ENCODE measurements around the gene VAT1L. TPM values are rescaled to one million over a fixed set of nuclear protein-coding genes. Genes with fewer than 3 reads are reported as not detected.

Gene VAT1L
- total RNA-seq, 2 donors from 2014 or later, result 0.07 TPM; not detected in 1

DNA sequence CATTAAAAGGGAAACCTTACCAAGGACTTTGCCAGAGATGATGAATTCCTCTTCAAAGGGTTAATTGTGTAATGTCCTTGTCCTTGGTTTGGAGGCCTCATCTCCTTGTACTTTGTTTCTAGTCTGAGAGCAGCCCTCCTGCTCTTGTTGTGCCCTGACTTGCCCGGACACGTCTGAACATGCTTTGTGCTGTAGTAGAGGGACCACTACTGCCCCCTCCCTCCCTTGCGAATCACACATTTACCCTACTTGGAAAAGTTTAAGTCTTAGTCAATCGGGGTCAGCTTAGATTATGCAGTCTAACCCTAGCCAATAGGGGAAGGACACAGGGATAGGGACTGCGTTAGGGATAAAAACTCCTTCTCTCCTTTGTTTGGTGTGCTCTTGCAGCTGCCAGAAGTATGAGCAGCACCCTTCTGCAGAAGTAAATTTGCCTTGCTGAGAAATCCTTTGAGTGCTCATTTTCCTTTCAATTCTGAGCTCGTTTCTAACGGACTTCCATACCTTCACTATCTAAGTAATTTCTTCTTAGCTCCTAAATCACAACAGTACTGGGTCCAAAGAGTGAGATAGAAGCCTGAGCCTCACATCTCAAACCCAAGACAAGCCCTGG lies 207.6 kb downstream of the VAT1L start:
- Mint-ChIP-seq H3K36me3 (ENCODE audit: insufficient read depth in 2 of 2) (peaks cover 2 to 9% of the 10 kb centered on the region in 2 donors), H3K9me3 (peaks cover 2 to 10% of the 10 kb centered on the region in 2 donors), H3K4me1 (ENCODE audit: low read depth) (no peaks in the 10 kb centered on the region), H3K27me3 (ENCODE audit: low read depth) (peaks cover 14% of the 10 kb centered on the region), H3K27ac (no peak overlapping the region), H3K4me3 (no peak overlapping the region)
- no peak for ATAC-seq (replicated peaks in 1 of 2)
- no peak for DNase-seq

- Mint-ChIP-seq H3K4me3 (no peak overlapping the region), H3K36me3 (ENCODE audit: insufficient read depth in 2 of 2) (peaks cover 2 to 9% of the 10 kb centered on the region in 2 donors), H3K4me1 (ENCODE audit: low read depth) (peaks cover 7% of the 10 kb centered on the region), H3K27ac (no peak overlapping the region), H3K9me3 (peaks cover 2 to 10% of the 10 kb centered on the region in 2 donors), H3K27me3 (ENCODE audit: low read depth) (peaks cover 2% of the 10 kb centered on the region)
- ATAC-seq (replicated peaks in 1 of 2) (no peak), DNase-seq (no peak)
Measured at GRCh38 chr16:77998350-77999023, 210.1 kb downstream of the VAT1L start.

DNA sequence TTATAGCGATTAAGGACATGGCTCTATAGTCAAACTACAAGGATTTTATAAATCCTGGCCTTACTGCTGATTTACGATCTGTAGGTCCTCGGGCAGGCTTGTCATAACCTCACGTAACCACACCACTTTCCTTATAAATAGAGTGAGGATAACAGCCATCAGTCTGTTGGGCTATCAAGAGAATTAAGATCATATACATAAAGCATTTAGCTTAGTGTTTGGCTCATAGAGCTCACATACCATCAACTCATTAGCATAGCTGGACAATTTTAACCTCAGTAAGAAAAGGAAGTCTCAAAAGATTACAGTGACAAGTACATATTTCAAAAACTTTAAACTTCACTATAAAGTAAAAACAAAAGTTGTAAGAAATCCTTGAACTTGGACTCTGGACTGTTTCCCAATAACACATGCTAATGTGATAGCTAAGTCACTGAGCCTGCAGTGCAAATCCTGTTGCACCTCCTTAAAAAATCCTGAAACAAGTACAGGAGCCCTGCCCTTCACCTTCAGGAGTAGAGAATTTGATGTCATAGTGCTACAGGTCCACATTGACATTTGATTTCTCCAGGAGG lies 213.2 kb downstream of the VAT1L start:
- Mint-ChIP-seq H3K36me3 (ENCODE audit: insufficient read depth in 2 of 2) (peaks cover 0 to 5% of the 10 kb centered on the region in 2 donors), H3K4me1 (ENCODE audit: low read depth) (peaks cover 7% of the 10 kb centered on the region), H3K4me3 (no peak overlapping the region), H3K27me3 (ENCODE audit: low read depth) (peaks cover 10% of the 10 kb centered on the region), H3K27ac (no peak overlapping the region), H3K9me3 (peaks cover 0 to 2% of the 10 kb centered on the region in 2 donors)
- no peak for ATAC-seq (replicated peaks in 1 of 2)
- no peak for DNase-seq

GRCh38 chr16:78002915-78003538 lies 214.7 kb downstream of the VAT1L start:
- peak; percentile 94 for ATAC-seq (replicated peaks in 1 of 2)
- H3K27ac Mint-ChIP-seq, result no peak overlapping the region
- peaks cover 10% of the 10 kb centered on the region for H3K27me3 Mint-ChIP-seq (ENCODE audit: low read depth)
- peak; percentile 78 to 80 for DNase-seq
- H3K4me3 Mint-ChIP-seq, result no peak overlapping the region
- H3K4me1 Mint-ChIP-seq (ENCODE audit: low read depth), result peaks cover 7% of the 10 kb centered on the region
- H3K9me3 Mint-ChIP-seq, result no peaks in the 10 kb centered on the region
- no peaks in the 10 kb centered on the region for H3K36me3 Mint-ChIP-seq (ENCODE audit: insufficient read depth in 2 of 2)

GRCh38 chr16:78004517-78004916 lies 216.2 kb downstream of the VAT1L start:
- Mint-ChIP-seq H3K9me3 (no peaks in the 10 kb centered on the region), H3K4me1 (ENCODE audit: low read depth) (peaks cover 7% of the 10 kb centered on the region), H3K27ac (no peak overlapping the region), H3K4me3 (no peak overlapping the region), H3K27me3 (ENCODE audit: low read depth) (peaks cover 10% of the 10 kb centered on the region), H3K36me3 (ENCODE audit: insufficient read depth in 2 of 2) (no peaks in the 10 kb centered on the region)
- DNase-seq (no peak), ATAC-seq (replicated peaks in 1 of 2) (no peak)

DNA sequence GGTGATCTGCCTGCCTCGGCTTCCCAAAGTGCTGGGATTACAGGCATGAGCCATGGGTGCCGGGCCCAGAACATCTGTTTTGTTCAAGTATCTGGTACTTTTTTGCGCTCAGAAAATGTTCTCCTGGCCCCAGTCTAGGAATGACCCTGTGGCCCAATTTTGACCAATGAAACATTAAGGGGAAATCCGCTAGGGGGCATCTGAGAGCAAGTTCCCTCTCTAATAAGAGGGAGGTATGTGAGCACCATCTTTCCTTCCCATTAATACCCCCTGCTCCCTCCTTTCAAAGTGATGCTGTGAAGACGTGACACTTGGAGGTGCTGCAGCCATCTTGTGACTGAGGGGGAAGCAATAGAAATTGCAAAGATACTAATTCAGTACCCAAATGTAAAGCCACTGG lies 217.5 kb downstream of the VAT1L start:
- Mint-ChIP-seq H3K4me1 (ENCODE audit: low read depth) (peaks cover 7% of the 10 kb centered on the region), H3K4me3 (no peak overlapping the region), H3K9me3 (no peaks in the 10 kb centered on the region), H3K27me3 (ENCODE audit: low read depth) (peaks cover 10% of the 10 kb centered on the region), H3K36me3 (ENCODE audit: insufficient read depth in 2 of 2) (no peaks in the 10 kb centered on the region), H3K27ac (no peak overlapping the region)
- DNase-seq (peak; percentile 2 to 7), ATAC-seq (replicated peaks in 1 of 2) (no peak)

DNA sequence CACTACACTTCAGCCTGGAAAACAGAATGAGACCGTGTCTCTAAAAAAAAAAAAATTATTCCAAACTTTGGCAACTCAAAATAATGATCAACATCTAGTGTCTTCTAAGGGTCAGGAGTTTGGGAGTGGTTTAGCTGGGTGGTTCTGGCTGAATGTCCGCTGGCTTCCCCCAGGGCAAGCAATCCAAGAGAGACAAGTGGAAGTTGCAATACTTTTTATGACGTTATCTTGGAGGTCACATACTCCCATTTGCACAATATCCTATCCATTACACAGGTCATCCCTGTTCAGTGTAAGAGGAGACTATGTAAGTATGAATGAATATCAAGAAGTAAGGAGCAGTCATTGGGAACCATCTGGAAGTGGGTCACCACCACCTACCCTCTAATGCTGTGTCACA lies 218.8 kb downstream of the VAT1L start:
- no peaks in the 10 kb centered on the region for H3K36me3 Mint-ChIP-seq (ENCODE audit: insufficient read depth in 2 of 2)
- H3K4me3 Mint-ChIP-seq, result no peak overlapping the region

GRCh38 chr16:78022347-78023060 lies 234.1 kb downstream of the VAT1L start, which contains the start of gene CLEC3A:
Gene CLEC3A (plus strand): TSS chr16:78022548. CDS start chr16:78022627, 79 bp downstream.
- Mint-ChIP-seq H3K4me3 (no peak within 1 kb of the TSS), H3K4me1 (ENCODE audit: low read depth) (no peaks in the 10 kb centered on the region), H3K27me3 (ENCODE audit: low read depth) (peaks cover 23% of the 10 kb centered on the region), H3K27ac (no peak within 1 kb of the TSS), H3K9me3 (peaks cover 0 to 1% of the 10 kb centered on the region in 2 donors), H3K36me3 (ENCODE audit: insufficient read depth in 2 of 2) (no peaks in the 10 kb centered on the region)
- no peak for DNase-seq
- no peak for ATAC-seq (replicated peaks in 1 of 2)

More for the DNA sequence above, 218.8 kb downstream of the VAT1L start:
- Mint-ChIP-seq H3K27me3 (ENCODE audit: low read depth) (peaks cover 10% of the 10 kb centered on the region), H3K9me3 (no peaks in the 10 kb centered on the region), H3K4me1 (ENCODE audit: low read depth) (peaks cover 7% of the 10 kb centered on the region), H3K27ac (no peak overlapping the region)
- no peak for ATAC-seq (replicated peaks in 1 of 2)
- no peak for DNase-seq

- Mint-ChIP-seq H3K4me1 (ENCODE audit: low read depth) (no peaks in the 10 kb centered on the region), H3K27ac (no peak overlapping the region), H3K4me3 (no peak overlapping the region), H3K36me3 (ENCODE audit: insufficient read depth in 2 of 2) (no peaks in the 10 kb centered on the region), H3K9me3 (no peaks in the 10 kb centered on the region), H3K27me3 (ENCODE audit: low read depth) (peaks cover 14% of the 10 kb centered on the region)
- DNase-seq, result no peak
- no peak for ATAC-seq (replicated peaks in 1 of 2)
Measured at GRCh38 chr16:78024159-78024558, 235.8 kb downstream of the VAT1L start.

GRCh38 chr16:78025631-78026030 lies 237.3 kb downstream of the VAT1L start:
- Mint-ChIP-seq H3K36me3 (ENCODE audit: insufficient read depth in 2 of 2) (no peaks in the 10 kb centered on the region), H3K27me3 (ENCODE audit: low read depth) (peaks cover 12% of the 10 kb centered on the region), H3K9me3 (no peaks in the 10 kb centered on the region), H3K4me1 (ENCODE audit: low read depth) (no peaks in the 10 kb centered on the region), H3K4me3 (no peak overlapping the region), H3K27ac (no peak overlapping the region)
- DNase-seq, result no peak
- no peak for ATAC-seq (replicated peaks in 1 of 2)

DNA sequence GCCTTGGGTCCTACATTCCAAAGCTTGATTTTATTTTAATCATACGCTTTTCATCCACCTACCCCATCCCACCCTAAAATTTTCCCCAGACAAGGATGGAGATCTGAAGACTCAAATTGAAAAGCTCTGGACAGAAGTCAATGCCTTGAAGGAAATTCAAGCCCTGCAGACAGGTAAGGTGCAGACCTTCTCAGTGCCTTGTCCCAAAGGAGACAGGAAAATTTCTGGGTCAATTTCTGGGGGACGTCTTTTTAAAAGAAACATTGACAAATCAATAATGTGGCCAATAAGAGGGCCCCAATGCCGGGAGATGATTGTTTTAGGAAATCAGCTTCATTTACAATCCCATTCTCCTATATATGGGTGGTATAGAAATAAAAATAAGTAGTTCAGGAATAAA lies 239.7 kb downstream of the VAT1L start:
- DNase-seq (no peak), ATAC-seq (replicated peaks in 1 of 2) (no peak)
- Mint-ChIP-seq H3K4me1 (ENCODE audit: low read depth) (peaks cover 3% of the 10 kb centered on the region), H3K4me3 (no peak overlapping the region), H3K27ac (no peak overlapping the region), H3K36me3 (ENCODE audit: insufficient read depth in 2 of 2) (no peaks in the 10 kb centered on the region), H3K9me3 (no peaks in the 10 kb centered on the region), H3K27me3 (ENCODE audit: low read depth) (peaks cover 8% of the 10 kb centered on the region)

Data from activated T-cell treated with anti-CD3 and anti-CD28 coated beads, Interleukin-2, amount 50 U/mL, for 72 hours (primary cell).